GM19099 (cell line): ENCODE data around the gene TRAK1.

Source experiments
- POLR2A ChIP-seq: IDR thresholded peaks from 3 replicates; pipeline ENCODE4 v1.6.1; 2011; ENCODE audit warnings: low read depth; ENCODE audit not compliant: insufficient read length; ENCODE audit errors: extremely low read depth

Gene TRAK1

GRCh38 chr3:42102571-42102970, 11.4 kb downstream of the TRAK1 start:
- TF ChIP-seq POLR2A = no peak

DNA sequence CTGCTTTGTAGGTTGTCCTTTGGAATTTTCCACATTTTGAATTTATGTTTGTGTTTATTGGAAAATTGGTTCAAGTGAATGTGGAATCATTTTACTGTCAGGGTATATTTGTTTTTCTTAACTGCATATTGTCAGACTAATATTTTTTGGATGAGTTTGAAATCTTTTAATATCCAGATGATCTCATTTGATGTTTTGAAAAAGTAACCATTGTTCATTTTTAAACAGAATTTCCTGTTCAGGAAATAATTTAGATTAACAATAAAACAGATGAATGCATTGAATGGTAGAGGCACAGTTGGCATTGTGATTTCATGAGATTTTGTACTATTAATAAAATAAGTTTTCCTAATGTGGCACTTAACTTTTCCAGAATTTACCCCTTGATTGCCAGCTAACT, 15.5 kb downstream of the TRAK1 start:
- no peak for TF ChIP-seq POLR2A

DNA sequence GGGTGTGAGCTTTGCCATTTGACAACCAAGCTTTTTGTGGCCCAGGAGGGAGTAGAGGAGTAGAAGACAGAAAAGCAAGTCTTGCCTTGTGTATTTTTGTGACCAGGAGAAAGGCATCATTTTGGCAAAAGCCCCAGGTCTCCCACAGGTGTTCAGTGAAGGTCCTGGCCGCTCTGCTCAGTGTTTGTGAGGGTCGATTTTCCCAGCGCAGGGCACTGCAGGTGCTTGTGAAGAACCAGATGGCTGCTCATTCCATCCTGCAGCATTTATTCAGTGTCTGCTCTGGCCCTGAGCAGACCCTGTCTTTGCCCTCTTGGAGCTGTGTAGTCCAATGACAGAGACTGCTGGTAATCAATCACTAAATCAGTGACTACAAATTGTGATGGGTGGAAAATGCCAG, 19.5 kb downstream of the TRAK1 start:
- TF ChIP-seq POLR2A = no peak

GRCh38 chr3:42114130-42114725, 23.1 kb downstream of the TRAK1 start:
- no peak for TF ChIP-seq POLR2A

- no peak for TF ChIP-seq POLR2A
Measured at GRCh38 chr3:42115215-42115614, 24.1 kb downstream of the TRAK1 start.

- no peak for TF ChIP-seq POLR2A
Measured at GRCh38 chr3:42115946-42116345, 24.8 kb downstream of the TRAK1 start.

DNA sequence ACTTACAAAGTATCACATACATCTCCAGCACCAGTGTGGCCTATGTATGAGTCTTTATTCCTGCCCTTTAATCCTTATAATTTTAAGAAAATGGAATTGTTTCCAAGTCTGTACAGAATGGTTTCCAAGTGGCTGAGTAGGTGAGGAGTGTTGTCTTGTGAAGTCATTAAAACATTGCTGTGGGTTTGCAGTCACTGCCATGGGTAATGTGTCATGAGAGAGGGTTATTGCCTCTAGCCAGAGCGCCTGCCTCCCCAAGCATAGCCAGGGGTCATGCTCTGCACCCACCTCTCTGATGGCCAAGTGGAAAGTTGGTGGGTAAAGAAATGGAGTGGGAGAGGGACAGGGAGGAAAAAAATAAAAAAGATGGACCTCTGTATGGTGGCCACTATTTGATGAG, 25.3 kb downstream of the TRAK1 start:
- TF ChIP-seq POLR2A = no peak

- TF ChIP-seq POLR2A = no peak
Measured at GRCh38 chr3:42117175-42118008, 26.2 kb downstream of the TRAK1 start.

- TF ChIP-seq POLR2A = no peak
Measured at GRCh38 chr3:42118762-42119361, 27.7 kb downstream of the TRAK1 start.

GRCh38 chr3:42119561-42120355, 28.6 kb downstream of the TRAK1 start:
- TF ChIP-seq POLR2A = no peak

- no peak for TF ChIP-seq POLR2A
Measured at GRCh38 chr3:42120866-42121265, 29.7 kb downstream of the TRAK1 start.

- TF ChIP-seq POLR2A = no peak
Measured at GRCh38 chr3:42122261-42123011, 31.3 kb downstream of the TRAK1 start.

DNA sequence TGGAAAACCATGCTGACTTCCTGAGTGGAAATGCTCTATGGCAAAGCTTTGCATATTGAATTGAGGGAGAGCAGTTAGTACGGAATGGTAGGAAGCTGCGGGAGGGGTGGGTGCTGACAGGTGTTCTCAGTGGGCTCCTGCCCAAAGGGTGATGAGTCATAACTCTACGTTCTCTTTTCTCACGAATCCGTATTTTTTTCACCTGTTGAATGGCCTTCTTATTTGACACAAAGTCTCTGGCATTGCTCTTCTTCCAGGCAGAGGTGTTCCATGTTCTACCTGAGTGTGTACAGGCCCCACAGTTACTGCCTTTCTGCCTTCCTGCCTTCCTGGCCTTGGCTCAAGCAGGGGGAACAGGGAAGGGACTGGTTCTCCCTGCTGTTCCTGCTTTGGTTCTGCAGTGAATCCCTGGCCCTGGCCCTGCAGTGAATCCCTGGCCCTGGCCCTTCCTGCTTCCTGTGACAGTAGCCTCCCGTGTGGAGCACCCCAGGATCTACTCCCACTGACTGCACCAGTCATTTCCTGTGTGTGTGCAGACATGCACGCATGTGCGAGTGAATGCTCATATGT, 31.9 kb downstream of the TRAK1 start:
- no peak for TF ChIP-seq POLR2A
